Endothelial cell (in vitro differentiated cells): ENCODE data around the gene CRTAP. TPM values are rescaled to one million over a fixed set of nuclear protein-coding genes. Genes with fewer than 3 reads are reported as not detected.
"Not testable (repeated sequence)": the region's sequence is repeated elsewhere in the genome, so short reads cannot be mapped to it uniquely, and the experiment has no call there.

Experiments
- DNase-seq: peaks from one replicate; pipeline ENCODE4 v3.0.0; 2021; ENCODE audit warnings: low spot score
- H3K27ac Mint-ChIP-seq: one replicate; pipeline ENCODE4 v1.8.0; 2021; ENCODE audit warnings: mixed read lengths, inconsistent platforms; ENCODE audit not compliant: unreplicated experiment
- H3K27me3 Mint-ChIP-seq: one replicate; pipeline ENCODE4 v1.8.0; 2021; ENCODE audit warnings: mild to moderate bottlenecking, moderate library complexity, mixed read lengths, inconsistent platforms; ENCODE audit not compliant: unreplicated experiment
- H3K36me3 Mint-ChIP-seq: one replicate; pipeline ENCODE4 v1.8.0; 2021; ENCODE audit warnings: mild to moderate bottlenecking, low read depth, mixed read lengths, inconsistent platforms; ENCODE audit not compliant: unreplicated experiment
- H3K4me1 Mint-ChIP-seq: one replicate; pipeline ENCODE4 v1.8.0; 2021; ENCODE audit warnings: mild to moderate bottlenecking, mixed read lengths, inconsistent platforms; ENCODE audit not compliant: unreplicated experiment
- H3K4me3 Mint-ChIP-seq: one replicate; pipeline ENCODE4 v1.8.0; 2021; ENCODE audit warnings: mild to moderate bottlenecking, mixed read lengths, inconsistent platforms; ENCODE audit not compliant: unreplicated experiment
- H3K9me3 Mint-ChIP-seq: one replicate; pipeline ENCODE4 v1.8.0; 2021; ENCODE audit warnings: mixed read lengths, inconsistent platforms; ENCODE audit not compliant: unreplicated experiment
- total RNA-seq: library from RNA; stranded (reverse); fragmentation: NEBNext Ultra II Directional; extraction: Animal tissue kit (Norgen Biotek cat#: 25700); gene quantifications from one replicate; pipeline ENCODE4 v1.2.1, GENCODE V29; 2021; ENCODE audit not compliant: unreplicated experiment
- TF ChIP-seq, protein P1 (sequence below): fragments of 200-600 bp; sonication (generic); IDR thresholded peaks from one replicate; pipeline ENCODE4 v1.5.0; 2021; ENCODE audit warnings: antibody characterized with exemption; ENCODE audit not compliant: unreplicated experiment

The CRTAP gene
- total RNA-seq, 1 donor from 2014 or later = 341 TPM

DNA sequence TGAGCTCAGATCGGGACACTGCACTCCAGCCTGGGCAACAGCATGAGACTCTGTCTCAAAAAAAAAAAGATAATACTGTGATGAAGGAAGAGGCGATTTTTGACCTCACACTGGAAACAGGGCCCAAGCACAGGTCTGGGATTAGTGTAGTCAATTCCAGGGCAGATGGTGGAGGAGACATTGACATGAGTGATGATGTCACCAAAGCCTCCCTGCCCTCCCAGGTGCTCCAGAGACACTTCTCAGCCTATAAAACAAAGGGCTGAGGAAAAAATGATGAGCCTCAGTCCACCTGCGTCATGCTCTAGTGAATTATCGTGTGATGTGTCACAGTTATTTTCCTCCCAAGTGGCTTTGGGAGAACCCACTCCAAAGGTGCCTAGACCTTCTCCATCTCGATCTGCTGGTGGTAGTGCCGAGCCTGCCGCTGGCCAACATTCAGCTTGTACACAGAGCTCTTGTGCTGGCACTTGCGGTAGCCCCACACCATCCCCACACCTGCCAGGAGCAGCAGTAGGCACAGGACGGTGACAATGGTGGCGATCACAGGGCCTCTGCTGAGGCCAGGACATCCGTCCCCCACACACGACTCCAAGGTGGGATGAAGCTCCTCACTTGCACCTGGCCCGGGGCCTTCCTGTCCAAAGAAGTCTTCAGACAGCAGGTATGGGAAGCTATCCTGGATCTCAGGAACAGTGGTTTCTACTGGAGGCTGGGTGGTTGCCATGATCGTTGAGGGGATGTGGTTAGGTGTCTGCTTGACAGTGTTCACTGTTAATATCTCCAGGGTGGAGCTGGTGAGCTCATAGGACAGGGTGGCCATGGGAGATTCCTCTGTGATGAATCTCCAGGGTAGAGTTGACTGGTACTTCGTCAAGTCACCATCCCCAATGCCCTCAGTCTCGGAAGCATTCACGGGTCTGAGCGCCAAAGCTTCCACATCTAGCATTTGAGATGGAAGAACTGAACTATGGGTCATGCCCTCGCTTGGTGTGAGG lies 38.8 kb downstream of the CRTAP start:
- Mint-ChIP-seq H3K27me3 (no peaks in the 10 kb centered on the region), H3K36me3 (peaks cover 3% of the 10 kb centered on the region), H3K9me3 (no peaks in the 10 kb centered on the region), H3K4me3 (no peak overlapping the region), H3K4me1 (no peaks in the 10 kb centered on the region), H3K27ac (no peak overlapping the region)
- TF ChIP-seq, protein P1, sequence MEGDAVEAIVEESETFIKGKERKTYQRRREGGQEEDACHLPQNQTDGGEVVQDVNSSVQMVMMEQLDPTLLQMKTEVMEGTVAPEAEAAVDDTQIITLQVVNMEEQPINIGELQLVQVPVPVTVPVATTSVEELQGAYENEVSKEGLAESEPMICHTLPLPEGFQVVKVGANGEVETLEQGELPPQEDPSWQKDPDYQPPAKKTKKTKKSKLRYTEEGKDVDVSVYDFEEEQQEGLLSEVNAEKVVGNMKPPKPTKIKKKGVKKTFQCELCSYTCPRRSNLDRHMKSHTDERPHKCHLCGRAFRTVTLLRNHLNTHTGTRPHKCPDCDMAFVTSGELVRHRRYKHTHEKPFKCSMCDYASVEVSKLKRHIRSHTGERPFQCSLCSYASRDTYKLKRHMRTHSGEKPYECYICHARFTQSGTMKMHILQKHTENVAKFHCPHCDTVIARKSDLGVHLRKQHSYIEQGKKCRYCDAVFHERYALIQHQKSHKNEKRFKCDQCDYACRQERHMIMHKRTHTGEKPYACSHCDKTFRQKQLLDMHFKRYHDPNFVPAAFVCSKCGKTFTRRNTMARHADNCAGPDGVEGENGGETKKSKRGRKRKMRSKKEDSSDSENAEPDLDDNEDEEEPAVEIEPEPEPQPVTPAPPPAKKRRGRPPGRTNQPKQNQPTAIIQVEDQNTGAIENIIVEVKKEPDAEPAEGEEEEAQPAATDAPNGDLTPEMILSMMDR = no peak
- no peak for DNase-seq

DNA sequence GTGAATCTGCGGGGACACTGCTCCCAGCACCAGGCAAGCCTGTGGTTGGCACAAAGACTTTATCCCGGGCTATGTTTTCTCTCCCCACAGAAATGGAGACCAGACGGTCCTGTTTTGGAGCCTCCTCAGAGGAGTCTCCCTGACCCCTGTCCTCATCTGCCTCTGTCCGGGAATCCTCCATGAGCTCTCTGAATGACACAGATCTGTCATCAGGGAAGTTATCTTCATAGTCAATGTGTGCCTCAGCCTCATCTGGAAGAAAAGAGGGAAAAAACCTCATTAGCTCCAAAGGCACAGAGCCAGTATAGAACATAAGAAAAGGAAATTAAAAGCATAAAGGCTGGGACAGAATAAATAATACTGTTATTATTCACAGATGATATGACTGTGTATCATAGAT lies 40.0 kb downstream of the CRTAP start:
- no peaks in the 10 kb centered on the region for H3K36me3 Mint-ChIP-seq
- no peaks in the 10 kb centered on the region for H3K27me3 Mint-ChIP-seq
- H3K27ac Mint-ChIP-seq = no peak overlapping the region
- H3K4me3 Mint-ChIP-seq = peak overlapping the region; percentile 57
- H3K9me3 Mint-ChIP-seq = no peaks in the 10 kb centered on the region
- TF ChIP-seq, protein P1 = no peak
- DNase-seq = no peak
- no peaks in the 10 kb centered on the region for H3K4me1 Mint-ChIP-seq

DNA sequence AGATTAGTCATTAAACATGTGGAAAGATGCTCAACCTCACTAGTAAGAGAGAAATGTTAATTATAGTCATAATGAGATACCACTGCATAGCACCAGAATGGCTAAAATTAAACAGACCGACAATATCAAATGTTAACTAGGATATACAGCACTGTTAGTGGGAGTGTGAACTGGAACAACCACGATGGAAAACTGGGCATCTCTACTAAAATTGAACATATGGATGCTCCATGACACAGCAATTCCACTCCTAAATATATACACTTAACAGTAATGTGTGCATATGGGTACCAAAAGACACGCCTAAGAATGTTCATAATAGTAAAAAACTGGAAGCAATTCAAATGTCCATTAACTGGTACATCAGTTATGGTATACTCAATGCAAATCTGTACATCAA lies 41.5 kb downstream of the CRTAP start:
- H3K27me3 Mint-ChIP-seq = no peaks in the 10 kb centered on the region
- H3K4me1 Mint-ChIP-seq = no peaks in the 10 kb centered on the region
- H3K4me3 Mint-ChIP-seq = no peak overlapping the region
- H3K9me3 Mint-ChIP-seq = no peaks in the 10 kb centered on the region
- TF ChIP-seq, protein P1 = no peak
- DNase-seq = no peak
- H3K27ac Mint-ChIP-seq = no peak overlapping the region
- no peaks in the 10 kb centered on the region for H3K36me3 Mint-ChIP-seq

DNA sequence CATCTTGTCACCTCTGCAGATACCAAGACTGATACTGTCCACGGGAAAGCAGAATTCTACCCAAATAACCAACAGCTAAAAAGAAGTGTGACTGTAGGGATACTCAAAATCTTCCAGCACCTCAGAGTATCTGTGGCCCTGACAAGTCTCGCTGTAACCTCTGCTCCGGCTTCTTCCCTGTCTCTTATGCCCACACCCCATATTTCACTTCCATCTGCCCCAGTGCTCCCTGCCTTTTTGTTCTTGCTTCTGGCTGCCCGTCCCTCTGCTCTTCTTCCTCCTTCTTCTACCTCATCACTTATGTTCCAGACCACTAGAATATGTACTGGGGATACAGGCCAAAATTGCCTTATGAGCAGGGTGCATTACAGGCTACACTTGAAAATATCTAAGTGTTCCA lies 45.4 kb downstream of the CRTAP start:
- Mint-ChIP-seq H3K9me3 (no peaks in the 10 kb centered on the region), H3K36me3 (no peaks in the 10 kb centered on the region), H3K4me1 (no peaks in the 10 kb centered on the region), H3K27ac (no peak overlapping the region), H3K27me3 (no peaks in the 10 kb centered on the region), H3K4me3 (no peak overlapping the region)
- no peak for DNase-seq
- TF ChIP-seq, protein P1 = no peak

DNA sequence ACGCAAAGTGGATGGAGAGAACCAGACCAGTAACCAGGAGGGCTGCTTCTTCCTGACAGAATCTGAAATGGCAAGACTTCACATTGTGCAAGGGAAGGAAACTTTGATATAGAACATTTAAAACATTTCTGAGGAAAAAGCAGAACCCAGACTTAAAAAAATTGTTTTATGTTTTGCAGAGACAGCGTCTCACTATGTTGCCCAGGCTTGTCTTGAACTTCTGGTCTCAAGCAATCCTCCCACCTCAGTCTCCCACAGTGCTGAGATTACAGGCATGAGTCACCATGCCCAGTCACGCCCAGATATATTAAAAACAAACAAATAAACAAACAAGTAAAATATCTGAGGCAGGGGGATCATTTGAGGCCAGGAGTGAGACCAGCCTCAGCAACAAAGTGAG lies 46.2 kb downstream of the CRTAP start:
- no peak for DNase-seq

DNA sequence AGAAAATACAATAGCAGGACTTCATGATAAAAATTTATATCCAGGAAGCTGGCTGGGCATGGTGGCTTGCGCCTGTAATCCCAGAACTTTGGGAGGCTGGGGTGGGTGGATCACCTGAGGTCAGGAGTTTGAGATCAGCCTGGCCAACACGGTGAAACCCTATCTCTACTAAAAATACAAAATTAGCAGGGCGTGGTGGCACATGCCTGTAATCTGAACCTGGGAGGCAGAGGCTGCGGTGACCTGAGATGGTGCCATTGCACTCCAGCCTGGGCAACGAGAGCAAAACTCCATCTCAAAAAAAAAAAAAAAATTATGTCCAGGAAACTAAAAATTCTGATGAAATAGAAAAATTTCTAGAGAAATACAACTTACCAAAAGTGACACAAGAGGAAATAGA lies 48.8 kb downstream of the CRTAP start:
- not testable (repeated sequence) for H3K36me3 Mint-ChIP-seq, H3K27ac Mint-ChIP-seq, DNase-seq, H3K4me1 Mint-ChIP-seq, H3K4me3 Mint-ChIP-seq, H3K9me3 Mint-ChIP-seq, H3K27me3 Mint-ChIP-seq

More for the DNA sequence above, 46.2 kb downstream of the CRTAP start:
- no peaks in the 10 kb centered on the region for H3K27me3 Mint-ChIP-seq
- no peaks in the 10 kb centered on the region for H3K36me3 Mint-ChIP-seq
- no peaks in the 10 kb centered on the region for H3K4me1 Mint-ChIP-seq
- no peak overlapping the region for H3K4me3 Mint-ChIP-seq
- TF ChIP-seq, protein P1 = no peak
- no peak overlapping the region for H3K27ac Mint-ChIP-seq
- H3K9me3 Mint-ChIP-seq = no peaks in the 10 kb centered on the region
